Measurements from ENCODE around the gene HMGB1.

HMGB1 gene

DNA sequence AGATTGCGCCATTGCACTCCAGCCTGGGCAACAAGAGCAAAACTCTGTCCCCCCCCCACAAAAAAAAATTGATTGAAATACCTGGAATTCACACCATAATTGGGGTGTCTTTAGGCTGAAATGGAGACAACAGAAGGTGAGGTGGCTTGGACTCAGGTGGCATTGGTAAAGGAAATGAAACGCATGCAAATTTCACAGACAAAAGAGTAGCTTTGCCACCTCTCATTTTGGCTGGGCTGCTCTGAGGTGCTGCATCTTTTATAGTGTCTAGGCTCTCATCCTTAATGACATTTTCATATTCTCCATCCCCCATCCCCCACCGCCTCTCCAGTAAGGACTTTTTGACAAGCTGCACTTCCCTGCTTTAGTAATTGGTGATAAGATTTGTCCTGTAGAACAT lies 36.5 kb downstream of the HMGB1 start:
- DNase-seq, result no peak

DNA sequence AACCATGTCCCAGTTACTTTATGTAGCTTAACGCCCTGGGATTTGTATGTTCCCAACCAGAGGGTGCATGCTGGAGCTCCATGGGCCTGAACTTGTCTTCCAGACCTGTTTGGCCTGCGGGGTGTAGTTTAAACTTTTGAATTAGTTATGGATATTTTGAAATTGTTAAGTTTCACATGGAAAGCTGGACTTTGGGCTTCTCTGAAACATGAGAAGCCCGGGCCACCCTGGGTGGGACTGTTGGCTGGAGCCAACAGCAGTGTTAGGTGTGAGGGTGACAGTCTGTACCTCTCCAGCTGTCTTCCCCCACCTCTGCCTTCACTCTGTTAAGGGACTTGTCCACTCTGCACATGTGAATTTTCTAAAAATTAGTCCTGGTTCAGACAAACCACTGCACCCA lies 41.8 kb downstream of the HMGB1 start:
- DNase-seq, result no peak

DNA sequence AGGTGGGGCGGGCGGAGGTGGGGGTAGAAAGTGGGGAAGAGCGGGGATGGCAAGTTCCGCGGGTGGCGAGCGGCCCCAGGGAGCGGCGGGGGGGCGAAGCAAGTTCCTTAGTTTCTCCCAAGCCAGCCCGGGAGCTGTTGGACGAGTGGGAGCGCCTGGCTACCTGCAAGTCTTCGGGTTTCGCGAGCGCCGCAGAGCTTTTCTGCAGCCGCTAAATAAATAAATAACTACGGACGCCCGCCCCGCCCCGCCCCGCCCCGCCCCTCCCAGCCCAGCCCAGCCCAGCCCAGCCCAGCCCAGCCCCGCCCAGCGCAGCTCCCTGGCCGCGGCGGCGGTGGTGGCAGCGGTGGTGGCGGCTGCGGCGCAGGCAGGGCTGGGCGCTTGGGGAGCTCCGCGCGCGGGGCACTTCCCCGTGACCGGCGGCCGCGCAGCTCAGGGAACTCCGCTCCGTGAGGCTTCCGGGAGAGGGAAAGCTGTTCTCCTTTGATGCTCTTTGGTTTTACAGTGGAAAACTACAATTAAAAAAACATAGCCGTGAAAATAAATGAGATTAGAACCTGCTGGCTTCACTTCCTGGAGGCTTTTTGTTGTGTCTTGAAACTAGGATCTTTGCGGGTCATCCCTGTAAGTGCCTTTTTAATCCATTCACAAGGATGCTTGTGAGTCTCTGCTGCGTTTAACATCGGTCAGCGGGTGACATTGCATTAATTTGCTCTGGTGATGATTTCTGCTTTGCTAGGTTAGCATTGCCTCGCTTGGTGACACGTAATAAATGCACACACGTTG lies 43.5 kb downstream of the HMGB1 start, which contains the start of gene UBE2L5:
TSS of gene UBE2L5 (plus strand) at position 440 of the 786 bp plus-strand sequence. CDS start 5,498 bp downstream, outside the sequence.
- peak; percentile 40 for DNase-seq

DNA sequence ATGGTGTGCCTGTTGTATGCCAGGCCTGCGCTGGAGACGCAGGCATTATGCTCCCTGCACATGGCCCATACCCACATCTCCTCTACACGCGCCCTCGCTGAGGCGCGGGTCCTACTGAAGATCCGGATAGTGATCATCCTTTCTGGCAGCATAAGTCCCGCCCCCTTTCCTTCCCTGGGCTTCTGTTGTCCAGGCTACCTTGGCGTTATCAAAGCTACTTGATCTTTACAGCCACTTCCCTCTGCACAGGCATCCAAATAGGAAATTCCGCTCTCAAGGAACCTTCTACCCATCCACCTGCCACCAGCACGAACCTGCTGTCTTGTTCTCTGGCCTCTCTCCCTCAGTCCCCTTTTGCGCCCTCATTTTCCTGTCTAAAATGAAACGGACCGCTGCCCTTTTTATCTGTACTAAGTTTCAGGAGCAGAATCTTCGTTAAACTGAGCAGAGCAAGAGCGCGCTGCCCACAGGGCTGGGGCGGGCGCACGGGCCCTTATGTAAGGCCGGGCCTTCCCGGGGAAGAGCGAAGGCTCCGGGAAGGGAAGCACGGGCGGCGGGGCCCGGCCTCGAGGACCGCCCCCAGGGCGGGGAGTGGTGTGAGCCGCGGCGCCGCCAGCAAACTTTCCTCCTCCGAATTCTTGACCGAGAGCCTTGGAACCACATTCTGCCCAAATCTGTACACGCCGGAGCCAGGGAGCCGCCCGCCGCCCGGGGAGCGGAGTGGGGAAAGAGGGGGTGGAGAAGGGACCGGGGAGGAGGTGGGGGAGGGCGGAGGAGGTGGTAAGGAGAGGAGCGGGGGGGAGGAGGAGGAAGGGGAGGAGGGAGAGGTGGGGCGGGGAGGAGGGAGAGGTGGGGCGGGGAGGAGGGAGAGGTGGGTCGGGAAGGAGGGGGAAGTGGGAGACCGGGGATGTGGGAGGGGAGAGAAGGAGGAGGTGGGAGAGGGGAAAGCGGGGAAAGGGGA lies 44.4 kb downstream of the HMGB1 start:
- peak; percentile 32 for DNase-seq

DNA sequence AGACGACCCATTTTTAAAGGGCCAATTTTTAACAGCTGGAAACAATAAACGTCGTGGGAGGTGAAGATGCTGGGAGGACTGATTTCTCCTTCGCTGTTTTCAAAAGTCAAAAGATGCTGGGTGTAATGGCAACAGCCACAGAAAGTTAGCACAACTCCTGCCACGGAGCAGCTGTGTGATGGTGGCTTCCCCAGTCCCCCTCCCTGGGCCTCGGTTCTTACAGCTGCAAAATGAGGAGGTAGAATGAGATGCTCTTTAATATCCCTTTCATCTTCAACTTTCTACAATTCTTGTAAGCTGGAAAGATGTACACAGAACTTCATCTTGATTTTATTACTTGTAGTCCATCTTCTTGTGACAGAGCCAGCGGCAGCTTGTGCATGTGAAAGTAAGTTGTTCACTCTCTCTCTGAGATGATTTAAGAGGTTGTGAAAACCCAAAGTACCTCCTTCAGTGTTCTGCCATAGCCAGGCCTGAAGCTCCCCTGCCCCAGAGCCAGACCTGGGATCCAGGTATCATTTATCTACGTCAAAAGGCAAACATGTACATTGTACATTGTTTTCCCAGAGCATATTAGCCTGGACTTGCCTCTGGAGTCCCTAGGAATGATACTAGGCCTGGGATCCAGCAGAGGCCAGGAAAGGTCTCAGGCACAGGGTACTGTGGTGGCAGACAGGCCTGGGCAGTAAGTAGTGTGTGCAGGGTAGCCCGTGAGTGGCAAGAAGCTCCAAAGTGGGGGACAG lies 46.8 kb downstream of the HMGB1 start:
- no peak for DNase-seq

DNA sequence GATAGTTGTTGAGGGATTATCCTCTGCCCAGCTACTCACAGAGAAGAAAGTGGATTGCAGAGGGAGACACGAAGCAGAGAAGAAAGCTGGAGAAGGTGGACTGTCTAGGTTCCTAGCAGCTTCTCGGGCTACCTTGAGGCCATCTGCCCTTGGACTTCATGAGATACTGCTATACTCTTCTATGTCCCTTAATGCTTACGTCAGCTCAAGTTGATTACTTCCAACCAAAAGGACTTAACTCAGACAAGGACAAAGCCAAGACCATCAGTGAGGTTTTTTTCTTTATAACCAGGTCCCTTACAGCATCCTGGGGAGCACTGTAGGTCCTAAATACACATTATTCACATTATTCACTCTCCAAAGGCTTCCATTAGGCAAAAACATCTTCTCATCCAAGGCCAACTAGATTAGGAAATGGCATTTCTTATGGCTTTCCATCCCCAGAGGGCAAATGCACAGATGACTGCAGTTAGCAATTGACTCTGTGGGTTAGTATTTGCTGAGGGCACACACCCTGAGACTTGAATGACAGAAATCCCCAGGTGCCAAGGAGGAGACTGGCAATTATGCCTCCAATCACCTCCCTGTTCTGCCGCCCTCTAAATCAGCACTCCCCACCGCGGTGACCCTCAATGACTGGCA lies 47.5 kb downstream of the HMGB1 start:
- no peak for DNase-seq

DNA sequence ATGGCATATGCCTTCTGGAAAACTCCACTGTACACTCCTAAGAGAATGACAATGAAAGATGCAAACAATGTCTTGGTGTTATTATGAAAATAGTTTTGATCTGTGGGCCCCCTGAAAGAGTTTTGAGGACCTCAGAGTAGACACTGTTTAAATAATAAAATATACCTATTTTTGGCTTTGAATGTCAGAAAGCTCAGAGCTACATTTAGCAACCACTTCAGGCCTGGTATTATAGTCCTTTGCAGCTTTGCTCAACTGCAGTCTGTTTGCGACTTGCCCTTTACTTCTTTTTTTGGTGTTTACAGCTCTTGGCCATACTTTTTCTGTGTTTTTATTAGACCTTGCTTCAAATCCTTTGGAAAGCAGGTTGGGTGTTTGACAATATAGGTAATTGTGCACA lies 49.3 kb downstream of the HMGB1 start:
- DNase-seq, result no peak

DNA sequence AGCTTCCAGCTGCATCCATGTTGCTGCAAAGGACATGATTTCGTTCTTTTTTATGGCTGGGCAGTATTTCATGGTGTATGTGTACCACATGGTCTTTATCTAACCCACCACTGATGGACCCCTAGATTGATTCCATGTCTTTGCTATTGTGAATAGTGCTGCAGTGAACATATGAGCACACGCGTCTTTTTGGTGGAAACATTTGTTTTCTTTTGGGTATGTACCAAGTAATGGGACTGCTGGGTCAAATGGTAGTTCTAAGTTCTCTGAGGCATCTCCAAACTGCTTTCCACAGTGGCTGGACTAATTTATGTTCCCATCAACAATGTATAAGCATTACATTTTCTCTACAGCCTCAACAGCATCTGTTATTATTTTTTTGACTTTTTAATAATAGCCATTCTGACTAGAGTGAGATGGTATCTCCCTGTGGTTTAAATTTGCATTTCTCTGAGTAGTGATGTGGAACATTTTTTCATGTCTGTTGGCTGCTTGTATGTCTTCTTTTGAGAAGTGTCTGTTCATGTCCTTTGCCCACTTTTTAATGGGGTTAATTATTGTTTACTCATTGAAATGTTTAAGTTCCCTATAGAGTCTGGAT lies 50.2 kb downstream of the HMGB1 start:
- DNase-seq, result peak; percentile 1

DNA sequence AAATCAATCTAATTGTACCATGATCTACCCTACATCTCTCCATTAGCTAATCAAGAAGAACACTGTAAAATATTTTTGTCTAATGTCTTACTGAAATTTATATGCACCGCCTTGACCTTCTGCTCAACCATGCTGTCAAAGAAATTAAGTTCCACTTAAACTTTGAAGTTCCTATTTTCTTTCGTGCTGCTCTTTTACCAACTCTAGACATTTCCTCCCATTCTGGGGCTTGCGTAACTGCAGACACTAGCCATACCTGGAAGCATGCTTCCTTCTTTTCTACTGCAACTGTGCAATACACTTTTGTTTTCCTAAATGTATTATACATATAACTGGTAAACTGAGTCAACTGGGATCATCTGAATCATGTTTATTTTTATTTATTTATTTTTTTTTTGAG lies 51.9 kb downstream of the HMGB1 start:
- no peak for DNase-seq

DNA sequence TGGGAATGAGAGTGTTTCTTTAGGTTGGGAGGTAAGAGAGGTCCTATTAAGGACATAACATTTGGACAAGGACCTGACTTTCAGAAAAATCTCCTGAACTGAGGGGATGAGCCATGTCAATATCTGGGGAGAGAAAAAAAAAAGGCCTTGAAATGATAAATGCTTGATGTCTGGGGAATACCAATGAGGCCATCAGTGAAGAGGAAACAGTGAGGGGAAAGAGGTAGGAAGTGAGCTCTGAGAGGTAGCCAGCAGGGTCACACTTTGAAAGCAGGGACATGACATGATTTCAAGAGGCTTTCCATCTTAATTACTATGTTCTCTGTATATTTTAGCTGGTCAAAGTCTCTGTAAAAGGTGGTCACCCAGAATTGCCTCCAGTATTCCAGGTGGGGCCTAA lies 53.4 kb downstream of the HMGB1 start:
- no peak for DNase-seq

DNA sequence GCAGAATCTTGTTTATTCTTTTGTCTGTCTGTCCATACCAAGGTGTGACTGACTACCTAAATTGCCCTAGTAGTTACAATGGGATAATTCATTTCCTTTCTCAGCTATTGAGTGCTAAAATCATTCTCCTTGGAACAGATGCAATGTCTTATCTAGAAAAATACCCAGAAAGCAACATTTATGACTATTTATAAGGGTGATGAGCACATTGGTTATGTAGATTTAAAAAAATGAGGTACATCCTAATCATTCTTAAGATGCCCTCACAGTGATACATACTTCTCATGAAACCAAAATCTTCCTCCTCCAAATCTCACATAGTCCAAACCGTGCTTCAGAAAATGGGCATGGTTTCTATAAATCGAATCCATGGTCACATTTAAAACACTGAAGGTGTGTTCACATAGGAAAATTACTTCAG lies 55.0 kb downstream of the HMGB1 start:
- no peak for DNase-seq

DNA sequence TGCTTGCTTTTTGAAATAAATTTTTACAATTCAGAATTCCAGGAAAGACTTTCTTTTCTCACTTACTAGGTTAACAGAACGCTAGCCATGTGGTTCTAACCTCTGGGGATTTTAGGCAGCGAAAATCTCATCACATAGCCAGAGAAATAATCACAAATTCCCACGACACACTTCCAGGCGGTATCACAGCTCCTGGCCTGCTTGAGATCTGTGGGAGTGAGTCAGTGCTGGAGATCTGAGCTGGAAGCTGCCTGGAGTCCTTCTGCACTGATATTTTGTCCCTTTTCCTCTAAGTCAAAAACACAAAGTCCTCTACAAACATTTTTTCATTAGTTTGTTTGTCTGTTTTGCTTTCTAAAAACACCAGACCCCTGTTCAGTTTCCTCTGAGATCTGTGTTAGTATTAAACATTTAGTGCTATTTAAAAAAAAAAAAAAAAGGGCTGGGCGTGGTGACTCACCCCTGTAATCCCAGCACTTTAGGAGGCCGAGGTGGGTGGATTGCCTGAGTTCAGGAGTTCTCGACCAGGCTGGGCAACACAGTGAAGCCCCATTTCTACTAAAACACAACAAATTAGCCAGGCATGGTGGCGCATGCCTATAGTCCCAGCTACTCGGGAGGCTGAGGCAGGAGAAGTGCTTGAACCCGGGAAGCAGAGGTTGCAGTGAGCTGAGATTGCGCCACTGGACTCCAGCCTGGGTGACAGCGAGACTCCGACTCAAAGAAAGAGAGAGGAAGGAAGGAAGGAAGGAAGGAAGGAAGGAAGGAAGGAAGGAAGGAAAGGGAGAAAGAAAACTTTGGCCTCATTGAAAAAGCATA lies 55.6 kb downstream of the HMGB1 start:
- no peak for DNase-seq

DNA sequence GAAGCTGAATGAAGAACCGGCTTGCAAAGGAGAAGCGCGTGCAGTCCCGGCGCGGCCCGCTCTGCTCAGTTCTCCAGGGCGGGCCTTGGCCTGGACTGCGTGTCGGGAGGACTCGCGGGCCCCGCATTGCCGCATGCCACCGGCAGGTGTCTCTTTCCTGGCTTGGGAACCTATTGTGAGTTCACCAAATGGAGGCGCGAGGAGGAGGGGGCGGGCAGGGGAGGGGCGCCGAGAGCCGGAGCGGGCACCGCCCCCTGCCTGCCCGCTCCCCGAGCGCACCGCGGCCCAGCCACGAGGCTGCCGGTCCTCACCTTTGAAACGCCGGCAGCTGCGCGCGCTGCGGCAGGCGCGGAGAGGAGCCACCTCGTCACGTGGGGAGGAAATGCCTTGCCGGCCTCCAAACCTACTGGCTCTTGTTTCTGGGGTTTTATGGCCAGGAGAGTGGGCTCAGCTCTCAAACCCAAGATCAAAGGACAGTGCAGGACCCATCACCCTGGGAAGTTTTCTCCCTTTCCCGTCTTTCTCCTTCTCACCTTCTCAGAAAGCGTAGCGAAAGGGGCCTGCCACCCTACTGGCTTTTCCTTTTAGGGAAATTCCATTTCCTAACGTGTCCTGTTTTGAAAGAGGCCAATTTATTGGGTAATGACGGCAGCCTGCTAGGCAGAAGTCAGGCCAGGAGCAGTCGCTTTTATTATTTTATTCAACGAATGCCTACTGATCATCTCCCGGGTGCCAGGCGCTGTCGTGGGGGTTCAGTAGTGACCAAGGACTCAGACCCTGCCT lies 57.2 kb downstream of the HMGB1 start:
- DNase-seq, result no peak

DNA sequence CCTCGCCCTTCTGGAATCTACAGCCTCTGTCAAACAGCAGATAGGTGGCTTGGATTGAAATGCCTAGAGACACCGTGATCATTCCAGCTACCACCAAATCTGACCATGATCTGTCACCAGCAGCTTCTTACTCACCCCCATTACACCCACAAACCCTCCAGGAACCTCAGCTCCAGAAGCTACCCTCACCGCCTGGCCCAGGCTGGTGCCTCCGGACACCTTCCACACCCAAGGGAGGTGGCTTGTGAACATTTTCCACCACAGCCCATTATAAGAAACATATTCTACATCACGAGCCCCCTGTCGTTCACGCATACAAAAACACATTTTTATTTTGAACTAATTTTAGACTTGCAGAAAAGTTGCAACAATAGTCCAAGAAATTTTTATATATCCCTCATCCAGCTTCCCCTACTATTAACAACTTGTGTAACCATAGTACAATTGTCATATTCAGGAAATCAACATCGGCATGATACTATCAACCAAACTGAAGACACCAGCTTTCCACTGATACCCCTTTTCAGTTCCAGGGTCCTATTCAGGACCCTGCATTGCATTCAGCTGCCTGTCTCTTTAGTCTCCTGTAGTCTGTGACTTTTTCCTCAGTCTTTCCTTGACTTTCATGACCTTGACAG lies 58.8 kb downstream of the HMGB1 start:
- DNase-seq, result no peak
